Measurements from ENCODE around the gene C17orf107. TPM values are rescaled to one million over a fixed set of nuclear protein-coding genes. Genes with fewer than 3 reads are reported as not detected.
A peak's percentile ranks its signal among the peaks of the same experiment; 100 is the strongest.
"Not testable (repeated sequence)": the region's sequence is repeated elsewhere in the genome, so short reads cannot be mapped to it uniquely, and the experiment has no call there.

C17orf107 gene
- total and polyA plus RNA-seq, 12 donors, result 0.42 to 4.2 (median 1.1) TPM

GRCh38 chr17:4919511-4920047, 20.2 kb downstream of the C17orf107 start:
- no peaks in the 10 kb centered on the region for H3K9me3 ChIP-seq (replicated peaks in 1 of 3)
- no peak overlapping the region for H3K4me3 ChIP-seq
- no peak overlapping the region for H3K27ac ChIP-seq
- WGBS, 4 donors, result 74 to 77% (median 76%) methylated on average over 8 of the region's 8 CpGs
- H3K36me3 ChIP-seq (replicated peaks in 1 of 2), result no peaks in the 10 kb centered on the region
- H3K27me3 ChIP-seq, result no peaks in the 10 kb centered on the region
- H3K4me1 ChIP-seq (replicated peaks in 1 of 2), result no peaks in the 10 kb centered on the region
- TF ChIP-seq CTCF (IDR thresholded peaks at IDR 0.05) (no peak), POLR2A (IDR thresholded peaks at IDR 0.05) (no peak)
- intact Hi-C loops (cut with DNase I), result no loop called here
- no peak for DNase-seq

- Histone ChIP-seq H3K4me1 (replicated peaks in 1 of 2) (no peaks in the 10 kb centered on the region), H3K27me3 (no peaks in the 10 kb centered on the region), H3K9me3 (replicated peaks in 1 of 3) (no peaks in the 10 kb centered on the region), H3K27ac (no peak overlapping the region), H3K36me3 (replicated peaks in 1 of 2) (no peaks in the 10 kb centered on the region), H3K4me3 (no peak overlapping the region)
- 74 to 83% (median 79%) methylated on average over 10 of the region's 10 CpGs for WGBS, 4 donors
- intact Hi-C loops (cut with DNase I), result no loop called here
- TF ChIP-seq POLR2A (IDR thresholded peaks at IDR 0.05) (no peak), CTCF (IDR thresholded peaks at IDR 0.05) (no peak)
- peak in 1 of 7 donors; percentile 35 for DNase-seq
Observed at GRCh38 chr17:4920351-4921048, 21.2 kb downstream of the C17orf107 start.

GRCh38 chr17:4921320-4921719, 22.0 kb downstream of the C17orf107 start:
- 78 to 90% (median 88%) methylated on average over 4 of the region's 4 CpGs for WGBS, 4 donors
- Histone ChIP-seq H3K9me3 (replicated peaks in 1 of 3) (no peaks in the 10 kb centered on the region), H3K4me1 (replicated peaks in 1 of 2) (no peaks in the 10 kb centered on the region), H3K27ac (no peak overlapping the region), H3K36me3 (replicated peaks in 1 of 2) (no peaks in the 10 kb centered on the region), H3K27me3 (no peaks in the 10 kb centered on the region), H3K4me3 (no peak overlapping the region)
- no peak for TF ChIP-seq POLR2A (IDR thresholded peaks at IDR 0.05)
- no peak for TF ChIP-seq CTCF (IDR thresholded peaks at IDR 0.05)
- intact Hi-C loops (cut with DNase I), result no loop called here
- DNase-seq, result no peak

- H3K27me3 ChIP-seq; H3K36me3 ChIP-seq (replicated peaks in 1 of 2); H3K4me1 ChIP-seq (replicated peaks in 1 of 2); H3K9me3 ChIP-seq (replicated peaks in 1 of 3); DNase-seq; intact Hi-C loops (cut with DNase I); H3K4me3 ChIP-seq; H3K27ac ChIP-seq: not testable (repeated sequence)
- 79 to 86% (median 82%) methylated on average over 15 to 24 of the region's 24 CpGs for WGBS, 4 donors
Observed at GRCh38 chr17:4926577-4927335, 27.4 kb downstream of the C17orf107 start.
